Epithelial cell of esophagus (primary cell): ENCODE measurements around the gene ARHGAP25.

ENCODE experiments used
- DNase-seq: peaks from one replicate; pipeline ENCODE4 v3.0.0; 2010; ENCODE audit warnings: low read depth
- H3K4me3 ChIP-seq: 2 replicates; pipeline ENCODE4 v1.5.1; 2011; ENCODE audit warnings: mild to moderate bottlenecking, low read length, control low read depth
- CTCF ChIP-seq: IDR thresholded peaks from 2 replicates; pipeline ENCODE4 v1.5.1; 2011; ENCODE audit warnings: low read depth, mild to moderate bottlenecking, low read length, control low read depth, inconsistent platforms; ENCODE audit not compliant: insufficient read depth; ENCODE audit errors: missing control alignments

ARHGAP25 gene

GRCh38 chr2:68753318-68753717 is 18.7 kb downstream of the ARHGAP25 start:
- no peak for DNase-seq
- TF ChIP-seq CTCF: no peak
- no peak overlapping the region for H3K4me3 ChIP-seq

- no peak for TF ChIP-seq CTCF
- no peak for DNase-seq
- H3K4me3 ChIP-seq: no peak overlapping the region
Measured at GRCh38 chr2:68755071-68755470, 20.5 kb downstream of the ARHGAP25 start.

- no peak for DNase-seq
- TF ChIP-seq CTCF: no peak
- no peak overlapping the region for H3K4me3 ChIP-seq
Measured at GRCh38 chr2:68756178-68756577, 21.6 kb downstream of the ARHGAP25 start.

GRCh38 chr2:68757081-68757480 is 22.5 kb downstream of the ARHGAP25 start:
- no peak overlapping the region for H3K4me3 ChIP-seq
- no peak for TF ChIP-seq CTCF
- no peak for DNase-seq

GRCh38 chr2:68762100-68762499 is 27.5 kb downstream of the ARHGAP25 start:
- no peak for TF ChIP-seq CTCF
- no peak overlapping the region for H3K4me3 ChIP-seq
- no peak for DNase-seq

- no peak overlapping the region for H3K4me3 ChIP-seq
Measured at GRCh38 chr2:68762665-68763064, 28.1 kb downstream of the ARHGAP25 start.

More at GRCh38 chr2:68762665-68763064, 28.1 kb downstream of the ARHGAP25 start:
- no peak for TF ChIP-seq CTCF
- no peak for DNase-seq
